ENCODE measurements around the gene DGCR8. TPM values are rescaled to one million over a fixed set of nuclear protein-coding genes. Genes with fewer than 3 reads are reported as not detected.

DGCR8 gene
- total and polyA plus RNA-seq, 2 donors, result 20.3 to 22.5 TPM

DNA sequence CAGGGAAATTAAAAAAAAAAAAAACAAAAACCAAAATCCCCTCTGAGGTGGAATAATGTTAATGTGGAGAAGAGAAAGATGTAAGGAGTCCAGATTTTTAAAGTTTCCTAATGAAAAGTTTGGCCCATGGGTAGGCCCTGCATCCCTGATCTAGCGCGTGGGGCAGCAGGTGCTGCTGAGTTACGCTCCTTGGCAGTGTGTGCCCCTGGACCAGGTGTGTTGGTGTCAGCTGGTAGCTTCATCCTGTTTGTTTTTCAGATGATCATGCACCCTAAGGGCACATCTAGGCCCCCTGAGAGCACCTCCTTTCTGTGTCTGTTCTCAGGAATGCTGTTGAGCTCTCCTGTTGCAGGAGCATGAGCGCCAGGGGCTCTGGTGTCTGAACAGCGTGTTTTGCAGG, 6.7 kb downstream of the DGCR8 start:
- Histone ChIP-seq H3K4me1 (ENCODE audit: control insufficient read depth in 2 of 2, insufficient read depth in 2 of 2, low read length in 2 of 2) (peaks cover 5 to 35% of the 10 kb centered on the region in 2 donors), H3K9me3 (ENCODE audit: control insufficient read depth in 2 of 2, insufficient read depth in 1 of 2, low read length in 1 of 2) (no peaks in the 10 kb centered on the region), H3K27ac (ENCODE audit: low read depth in 1 of 2, low read length in 1 of 2) (no peak overlapping the region), H3K36me3 (ENCODE audit: control insufficient read depth in 2 of 2, insufficient read depth in 2 of 2, low read length in 1 of 2) (peaks cover 67 to 78% of the 10 kb centered on the region in 2 donors), H3K4me3 (ENCODE audit: low read length in 2 of 2) (no peak overlapping the region), H3K27me3 (ENCODE audit: control insufficient read depth in 2 of 2, insufficient read depth in 1 of 2, low read length in 1 of 2) (no peaks in the 10 kb centered on the region)
- WGBS, result 98% methylated on average over 5 of the region's 5 CpGs
- DNase-seq (ENCODE audit: low read depth in 6 of 9, low spot score in 9 of 9), result no peak

DNA sequence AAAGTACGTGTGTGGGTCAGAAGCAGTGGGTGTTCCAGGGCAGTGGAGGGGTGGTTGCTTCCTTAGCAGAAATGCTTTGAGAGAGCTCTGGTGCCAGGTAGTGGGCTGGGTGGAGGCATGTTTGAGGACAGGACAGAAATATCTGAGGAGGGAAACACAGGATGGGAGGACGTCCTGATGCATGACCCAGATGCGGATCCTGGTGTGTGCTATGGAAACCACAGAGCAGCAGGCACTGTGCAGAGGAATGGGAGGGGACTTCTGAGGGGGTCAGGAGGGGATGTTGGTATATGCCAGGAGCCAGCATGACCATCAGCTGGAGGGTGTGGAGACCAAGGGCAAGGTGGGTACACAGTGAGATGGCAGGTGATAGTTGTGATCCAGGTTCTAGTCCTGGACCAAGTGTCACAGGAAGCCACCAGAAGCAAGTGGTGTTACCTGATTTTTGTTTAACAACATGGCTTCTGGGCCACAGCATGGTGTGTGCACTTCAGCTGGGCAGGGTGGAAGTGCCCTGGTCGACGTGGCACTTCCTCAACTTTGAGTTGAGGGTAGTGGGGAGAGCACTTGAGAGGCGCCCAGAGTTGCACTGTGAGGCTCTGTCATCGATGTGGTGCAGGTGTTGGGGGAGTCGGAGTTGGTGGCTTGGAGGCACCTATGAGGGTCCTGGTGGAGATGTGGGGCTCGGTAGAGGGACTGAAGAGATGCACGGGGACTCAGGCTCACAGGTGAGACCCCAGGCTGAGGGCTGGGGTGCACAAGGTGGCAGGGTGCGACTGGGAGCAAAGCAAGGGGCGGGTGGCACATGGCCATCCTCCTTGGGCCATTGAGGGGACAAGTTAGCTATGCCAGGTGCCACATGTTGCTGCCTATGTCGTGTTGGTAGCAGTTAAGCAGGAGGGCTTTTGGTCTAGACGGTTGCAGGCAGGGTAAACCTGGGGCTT, 7.5 kb downstream of the DGCR8 start:
- no peak for DNase-seq (ENCODE audit: low read depth in 6 of 9, low spot score in 9 of 9)
- no peaks in the 10 kb centered on the region for H3K27me3 ChIP-seq (ENCODE audit: control insufficient read depth in 2 of 2, insufficient read depth in 1 of 2, low read length in 1 of 2)
- peaks cover 4 to 30% of the 10 kb centered on the region in 2 donors for H3K4me1 ChIP-seq (ENCODE audit: control insufficient read depth in 2 of 2, insufficient read depth in 2 of 2, low read length in 2 of 2)
- peaks cover 75 to 84% of the 10 kb centered on the region in 2 donors for H3K36me3 ChIP-seq (ENCODE audit: control insufficient read depth in 2 of 2, insufficient read depth in 2 of 2, low read length in 1 of 2)
- 97% methylated on average over 14 of the region's 14 CpGs for WGBS
- H3K4me3 ChIP-seq (ENCODE audit: low read length in 2 of 2), result no peak overlapping the region
- peaks cover 0 to 3% of the 10 kb centered on the region in 2 donors for H3K9me3 ChIP-seq (ENCODE audit: control insufficient read depth in 2 of 2, insufficient read depth in 1 of 2, low read length in 1 of 2)
- H3K27ac ChIP-seq (ENCODE audit: low read depth in 1 of 2, low read length in 1 of 2), result no peak overlapping the region

DNA sequence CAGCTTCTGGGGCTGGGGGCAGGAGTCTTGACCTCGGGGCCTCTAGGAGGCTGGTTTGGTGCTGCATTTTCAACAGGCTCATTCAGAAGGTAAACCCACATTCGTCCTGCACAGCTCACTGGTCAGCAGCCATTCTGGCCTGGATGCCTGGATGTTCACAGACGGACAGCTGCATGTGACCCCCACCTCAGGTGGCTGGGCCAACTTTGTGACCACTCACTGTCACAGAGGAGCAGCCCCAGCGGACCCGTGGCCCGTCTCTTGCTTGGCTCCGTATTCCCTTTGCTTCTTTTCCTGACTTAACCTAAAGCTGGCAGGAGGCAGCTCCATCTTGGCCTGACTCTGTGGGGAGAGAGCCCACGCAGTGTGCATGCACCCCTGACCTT, 8.2 kb downstream of the DGCR8 start:
- H3K4me1 ChIP-seq (ENCODE audit: control insufficient read depth in 2 of 2, insufficient read depth in 2 of 2, low read length in 2 of 2), result peaks cover 0 to 23% of the 10 kb centered on the region in 2 donors
- no peak overlapping the region for H3K4me3 ChIP-seq (ENCODE audit: low read length in 2 of 2)
- 97% methylated on average over 8 of the region's 8 CpGs for WGBS
- no peak overlapping the region for H3K27ac ChIP-seq (ENCODE audit: low read depth in 1 of 2, low read length in 1 of 2)
- H3K9me3 ChIP-seq (ENCODE audit: control insufficient read depth in 2 of 2, insufficient read depth in 1 of 2, low read length in 1 of 2), result peaks cover 0 to 3% of the 10 kb centered on the region in 2 donors
- H3K27me3 ChIP-seq (ENCODE audit: control insufficient read depth in 2 of 2, insufficient read depth in 1 of 2, low read length in 1 of 2), result no peaks in the 10 kb centered on the region
- no peak for DNase-seq (ENCODE audit: low read depth in 6 of 9, low spot score in 9 of 9)
- peaks cover 78 to 84% of the 10 kb centered on the region in 2 donors for H3K36me3 ChIP-seq (ENCODE audit: control insufficient read depth in 2 of 2, insufficient read depth in 2 of 2, low read length in 1 of 2)

DNA sequence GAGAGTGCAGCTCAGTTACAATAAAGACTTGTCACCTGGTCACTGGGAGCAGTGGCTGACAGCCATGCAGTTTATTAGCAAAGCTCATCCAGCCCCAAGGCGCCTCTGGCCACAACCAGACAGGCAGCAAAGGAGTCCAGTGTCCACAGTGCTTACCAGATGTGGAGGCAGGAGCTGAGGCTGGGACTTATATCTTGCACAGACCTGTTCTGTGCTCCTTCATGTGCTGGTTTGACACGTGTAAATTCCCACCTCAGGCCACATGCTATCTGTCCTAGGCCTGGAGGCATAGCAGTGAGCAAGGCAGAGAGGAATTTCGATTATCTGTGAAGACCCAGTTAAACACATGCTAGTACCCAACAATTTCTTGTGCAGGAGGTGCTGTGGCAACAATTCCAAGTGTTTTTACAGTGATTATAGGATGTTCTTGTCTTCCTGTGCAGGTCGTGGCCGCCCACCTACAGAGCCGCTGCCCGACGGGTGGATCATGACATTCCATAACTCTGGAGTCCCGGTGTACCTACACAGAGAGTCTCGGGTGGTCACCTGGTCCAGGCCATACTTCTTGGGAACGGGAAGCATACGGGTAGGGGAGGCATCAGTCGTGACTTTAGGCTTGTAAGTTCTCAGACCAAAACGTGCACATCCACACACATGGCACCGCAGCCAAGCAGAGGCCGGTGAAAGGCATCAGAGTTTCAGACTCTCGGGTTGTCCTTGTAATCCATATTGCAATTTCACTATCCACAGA, 9.4 kb downstream of the DGCR8 start:
- Histone ChIP-seq H3K27me3 (ENCODE audit: control insufficient read depth in 2 of 2, insufficient read depth in 1 of 2, low read length in 1 of 2) (no peaks in the 10 kb centered on the region), H3K4me3 (ENCODE audit: low read length in 2 of 2) (no peak overlapping the region), H3K4me1 (ENCODE audit: control insufficient read depth in 2 of 2, insufficient read depth in 2 of 2, low read length in 2 of 2) (peaks cover 0 to 16% of the 10 kb centered on the region in 2 donors), H3K36me3 (ENCODE audit: control insufficient read depth in 2 of 2, insufficient read depth in 2 of 2, low read length in 1 of 2) (peaks cover 90 to 96% of the 10 kb centered on the region in 2 donors), H3K27ac (ENCODE audit: low read depth in 1 of 2, low read length in 1 of 2) (no peak overlapping the region), H3K9me3 (ENCODE audit: control insufficient read depth in 2 of 2, insufficient read depth in 1 of 2, low read length in 1 of 2) (peaks cover 0 to 3% of the 10 kb centered on the region in 2 donors)
- 98% methylated on average over 17 of the region's 17 CpGs for WGBS
- no peak for DNase-seq (ENCODE audit: low read depth in 6 of 9, low spot score in 9 of 9)

DNA sequence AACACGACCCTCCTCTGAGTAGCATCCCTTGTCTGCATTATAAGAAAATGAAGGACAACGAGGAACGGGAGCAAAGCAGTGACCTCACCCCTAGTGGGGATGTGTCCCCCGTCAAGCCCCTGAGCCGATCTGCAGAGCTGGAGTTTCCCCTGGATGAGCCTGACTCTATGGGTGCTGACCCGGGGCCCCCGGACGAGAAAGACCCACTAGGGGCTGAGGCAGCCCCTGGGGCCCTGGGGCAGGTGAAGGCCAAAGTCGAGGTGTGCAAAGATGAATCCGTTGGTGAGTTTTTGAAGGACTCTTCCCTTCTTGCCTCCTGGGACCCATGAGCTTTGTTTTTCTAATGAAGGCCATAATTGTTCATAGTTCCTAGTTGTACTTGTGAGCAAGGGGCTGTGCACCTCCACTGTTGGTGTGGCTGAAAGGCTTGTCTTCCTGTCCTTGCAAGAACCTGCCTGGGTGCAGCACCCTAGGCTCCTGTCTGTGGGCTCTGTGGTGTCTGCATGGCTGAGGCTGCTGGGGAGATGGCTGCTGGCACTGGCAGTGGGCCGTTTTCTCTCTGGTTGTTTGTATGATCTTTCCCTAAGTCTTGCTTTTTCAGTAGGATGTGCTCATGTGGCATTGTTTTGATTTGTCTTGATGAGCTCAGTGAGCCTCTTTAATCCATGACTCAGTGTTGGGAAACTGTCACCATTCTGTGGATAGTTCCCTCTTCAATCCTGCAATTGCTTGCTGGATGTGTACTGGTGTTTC, 10.1 kb downstream of the DGCR8 start:
- no peaks in the 10 kb centered on the region for H3K27me3 ChIP-seq (ENCODE audit: control insufficient read depth in 2 of 2, insufficient read depth in 1 of 2, low read length in 1 of 2)
- peaks cover 97% of the 10 kb centered on the region in 2 donors for H3K36me3 ChIP-seq (ENCODE audit: control insufficient read depth in 2 of 2, insufficient read depth in 2 of 2, low read length in 1 of 2)
- peaks cover 0 to 8% of the 10 kb centered on the region in 2 donors for H3K4me1 ChIP-seq (ENCODE audit: control insufficient read depth in 2 of 2, insufficient read depth in 2 of 2, low read length in 2 of 2)
- DNase-seq (ENCODE audit: low read depth in 6 of 9, low spot score in 9 of 9), result no peak
- no peak overlapping the region for H3K27ac ChIP-seq (ENCODE audit: low read depth in 1 of 2, low read length in 1 of 2)
- no peak overlapping the region for H3K4me3 ChIP-seq (ENCODE audit: low read length in 2 of 2)
- peaks cover 0 to 4% of the 10 kb centered on the region in 2 donors for H3K9me3 ChIP-seq (ENCODE audit: control insufficient read depth in 2 of 2, insufficient read depth in 1 of 2, low read length in 1 of 2)
- WGBS, result 97% methylated on average over 11 of the region's 11 CpGs

DNA sequence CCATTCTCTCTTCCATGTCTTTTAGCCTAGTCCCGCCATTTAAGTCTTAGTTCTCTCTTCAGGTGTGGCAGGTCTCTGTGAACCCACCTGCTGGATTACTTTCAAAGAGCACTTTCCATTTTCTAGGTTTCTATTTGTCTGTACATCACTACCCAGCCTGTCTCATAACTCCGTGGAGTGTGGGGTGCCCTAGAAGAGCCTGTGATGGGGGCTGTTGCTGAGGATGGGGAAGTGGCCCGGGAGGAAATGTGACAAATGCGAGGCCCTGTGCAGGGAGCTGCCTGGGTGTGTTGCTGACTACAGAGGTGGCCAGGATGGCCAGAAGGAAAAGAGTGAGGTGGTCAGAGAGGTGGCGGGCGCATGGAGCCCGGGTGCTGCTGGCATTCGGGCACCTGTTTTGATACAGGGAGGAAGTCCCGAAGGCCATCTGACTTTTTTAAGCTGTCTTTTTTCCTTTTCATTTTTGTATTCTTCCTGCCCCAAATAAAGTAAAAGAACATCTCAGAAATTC, 10.7 kb downstream of the DGCR8 start:
- Histone ChIP-seq H3K27ac (ENCODE audit: low read depth in 1 of 2, low read length in 1 of 2) (no peak overlapping the region), H3K9me3 (ENCODE audit: control insufficient read depth in 2 of 2, insufficient read depth in 1 of 2, low read length in 1 of 2) (peaks cover 0 to 5% of the 10 kb centered on the region in 2 donors), H3K36me3 (ENCODE audit: control insufficient read depth in 2 of 2, insufficient read depth in 2 of 2, low read length in 1 of 2) (peaks cover 99 to 100% of the 10 kb centered on the region in 2 donors), H3K4me1 (ENCODE audit: control insufficient read depth in 2 of 2, insufficient read depth in 2 of 2, low read length in 2 of 2) (peaks cover 0 to 8% of the 10 kb centered on the region in 2 donors), H3K27me3 (ENCODE audit: control insufficient read depth in 2 of 2, insufficient read depth in 1 of 2, low read length in 1 of 2) (no peaks in the 10 kb centered on the region), H3K4me3 (ENCODE audit: low read length in 2 of 2) (no peak overlapping the region)
- 90% methylated on average over 9 of the region's 9 CpGs for WGBS
- DNase-seq (ENCODE audit: low read depth in 6 of 9, low spot score in 9 of 9), result no peak

DNA sequence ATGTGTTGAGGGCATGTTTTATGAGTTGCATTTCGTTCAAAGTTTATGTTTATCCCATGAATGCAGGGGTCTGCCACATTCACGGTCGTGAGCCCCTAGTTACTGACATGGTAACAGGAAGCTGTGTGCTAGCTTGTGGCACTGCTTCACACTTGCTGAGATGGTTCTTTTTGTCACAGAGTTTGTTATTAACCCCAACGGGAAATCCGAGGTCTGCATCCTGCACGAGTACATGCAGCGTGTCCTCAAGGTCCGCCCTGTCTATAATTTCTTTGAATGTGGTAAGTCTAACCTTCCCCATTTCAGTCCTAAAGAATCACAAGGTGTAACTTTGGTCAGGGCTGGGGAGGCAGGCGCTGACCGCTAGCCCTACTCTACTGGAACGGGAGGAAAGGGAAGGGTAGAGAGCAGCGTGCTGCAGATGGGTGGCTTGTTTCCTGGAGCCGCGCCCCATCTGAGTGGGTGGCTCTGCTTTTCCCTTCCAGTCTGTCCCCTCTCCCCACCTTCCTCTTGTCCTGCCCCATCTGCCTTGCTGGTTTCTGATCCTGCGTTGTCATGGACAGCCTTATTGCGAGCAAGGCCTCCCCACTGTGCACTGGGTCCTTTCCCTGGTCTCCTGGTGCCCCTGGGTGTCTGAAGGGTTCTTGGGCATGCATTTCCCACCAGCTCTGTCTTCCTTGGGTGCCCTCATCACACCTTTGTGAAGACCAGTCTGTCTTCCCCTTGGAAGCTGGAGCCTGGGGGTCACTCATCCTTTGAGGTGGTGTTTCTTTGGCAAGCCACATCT, 11.8 kb downstream of the DGCR8 start:
- Histone ChIP-seq H3K9me3 (ENCODE audit: control insufficient read depth in 2 of 2, insufficient read depth in 1 of 2, low read length in 1 of 2) (peaks cover 3 to 5% of the 10 kb centered on the region in 2 donors), H3K27me3 (ENCODE audit: control insufficient read depth in 2 of 2, insufficient read depth in 1 of 2, low read length in 1 of 2) (no peaks in the 10 kb centered on the region), H3K36me3 (ENCODE audit: control insufficient read depth in 2 of 2, insufficient read depth in 2 of 2, low read length in 1 of 2) (peaks cover 97 to 99% of the 10 kb centered on the region in 2 donors), H3K4me1 (ENCODE audit: control insufficient read depth in 2 of 2, insufficient read depth in 2 of 2, low read length in 2 of 2) (peaks cover 0 to 7% of the 10 kb centered on the region in 2 donors), H3K4me3 (ENCODE audit: low read length in 2 of 2) (no peak overlapping the region), H3K27ac (ENCODE audit: low read depth in 1 of 2, low read length in 1 of 2) (no peak overlapping the region)
- no peak for DNase-seq (ENCODE audit: low read depth in 6 of 9, low spot score in 9 of 9)
- 97% methylated on average over 16 of the region's 16 CpGs for WGBS

DNA sequence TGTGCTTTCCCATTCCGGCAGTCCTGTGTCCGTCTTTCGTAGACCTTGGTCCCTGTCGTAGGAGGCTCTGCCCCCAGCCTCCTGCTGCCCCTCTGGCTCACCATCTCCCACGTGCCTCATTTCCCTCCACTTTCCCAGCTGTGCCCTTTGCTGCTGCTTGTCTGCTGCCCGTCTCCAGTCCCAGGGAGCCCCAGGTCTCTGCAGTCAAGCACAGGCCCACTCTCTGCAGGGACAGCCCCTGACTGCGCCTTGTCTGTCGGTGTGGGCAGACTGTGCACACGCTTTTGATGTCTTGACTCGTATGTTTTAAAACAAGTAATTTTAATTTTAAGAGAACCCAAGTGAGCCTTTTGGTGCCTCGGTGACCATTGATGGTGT, 12.4 kb downstream of the DGCR8 start:
- peaks cover 3 to 5% of the 10 kb centered on the region in 2 donors for H3K9me3 ChIP-seq (ENCODE audit: control insufficient read depth in 2 of 2, insufficient read depth in 1 of 2, low read length in 1 of 2)
- H3K36me3 ChIP-seq (ENCODE audit: control insufficient read depth in 2 of 2, insufficient read depth in 2 of 2, low read length in 1 of 2), result peaks cover 91 to 99% of the 10 kb centered on the region in 2 donors
- no peaks in the 10 kb centered on the region for H3K27me3 ChIP-seq (ENCODE audit: control insufficient read depth in 2 of 2, insufficient read depth in 1 of 2, low read length in 1 of 2)
- WGBS, result 98% methylated on average over 11 of the region's 11 CpGs
- peaks cover 0 to 4% of the 10 kb centered on the region in 2 donors for H3K4me1 ChIP-seq (ENCODE audit: control insufficient read depth in 2 of 2, insufficient read depth in 2 of 2, low read length in 2 of 2)
- DNase-seq (ENCODE audit: low read depth in 6 of 9, low spot score in 9 of 9), result no peak
- H3K4me3 ChIP-seq (ENCODE audit: low read length in 2 of 2), result no peak overlapping the region
- H3K27ac ChIP-seq (ENCODE audit: low read depth in 1 of 2, low read length in 1 of 2), result no peak overlapping the region
